HL-60 (cell line): ENCODE results near the gene SIPA1.

Source experiments
- GABPA ChIP-seq: IDR thresholded peaks from 2 replicates; pipeline ENCODE4 v1.6.1; 2012; ENCODE audit warnings: low read depth
- POLR2AphosphoS5 ChIP-seq: IDR thresholded peaks from 2 replicates; pipeline ENCODE4 v1.6.1; 2012; ENCODE audit warnings: low read depth
- SPI1 ChIP-seq: IDR thresholded peaks from 2 replicates; pipeline ENCODE4 v1.6.1; 2012; ENCODE audit warnings: low read depth, mild to moderate bottlenecking, borderline replicate concordance
- TF ChIP-seq, protein P1 (sequence below): IDR thresholded peaks from one replicate; pipeline ENCODE4 v1.5.1; 2011; ENCODE audit warnings: low read length, control low read depth, inconsistent platforms; ENCODE audit not compliant: insufficient read depth

DNA sequence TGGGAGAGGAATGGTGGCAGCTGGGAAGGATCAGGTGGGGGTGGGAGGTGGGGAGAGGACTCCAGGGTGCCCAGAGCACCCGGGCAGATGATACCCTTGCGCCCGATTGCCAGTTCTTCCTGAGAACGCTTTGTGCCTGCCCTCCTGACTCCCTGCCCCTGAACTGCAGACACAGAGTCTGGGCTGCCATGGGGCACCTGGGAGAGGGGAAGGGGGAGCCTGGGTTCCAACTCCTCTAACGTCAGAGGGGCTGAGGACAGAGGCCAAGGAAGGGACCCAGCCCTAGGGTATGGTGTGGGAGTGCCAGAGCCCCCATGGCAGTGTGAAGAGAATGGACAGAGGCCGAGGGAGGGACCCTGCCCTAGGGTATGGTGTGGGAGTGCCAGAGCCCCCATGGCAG, 41.4 kb upstream of the SIPA1 start:
- TF ChIP-seq, protein P1, sequence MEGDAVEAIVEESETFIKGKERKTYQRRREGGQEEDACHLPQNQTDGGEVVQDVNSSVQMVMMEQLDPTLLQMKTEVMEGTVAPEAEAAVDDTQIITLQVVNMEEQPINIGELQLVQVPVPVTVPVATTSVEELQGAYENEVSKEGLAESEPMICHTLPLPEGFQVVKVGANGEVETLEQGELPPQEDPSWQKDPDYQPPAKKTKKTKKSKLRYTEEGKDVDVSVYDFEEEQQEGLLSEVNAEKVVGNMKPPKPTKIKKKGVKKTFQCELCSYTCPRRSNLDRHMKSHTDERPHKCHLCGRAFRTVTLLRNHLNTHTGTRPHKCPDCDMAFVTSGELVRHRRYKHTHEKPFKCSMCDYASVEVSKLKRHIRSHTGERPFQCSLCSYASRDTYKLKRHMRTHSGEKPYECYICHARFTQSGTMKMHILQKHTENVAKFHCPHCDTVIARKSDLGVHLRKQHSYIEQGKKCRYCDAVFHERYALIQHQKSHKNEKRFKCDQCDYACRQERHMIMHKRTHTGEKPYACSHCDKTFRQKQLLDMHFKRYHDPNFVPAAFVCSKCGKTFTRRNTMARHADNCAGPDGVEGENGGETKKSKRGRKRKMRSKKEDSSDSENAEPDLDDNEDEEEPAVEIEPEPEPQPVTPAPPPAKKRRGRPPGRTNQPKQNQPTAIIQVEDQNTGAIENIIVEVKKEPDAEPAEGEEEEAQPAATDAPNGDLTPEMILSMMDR, result no peak
- TF ChIP-seq POLR2AphosphoS5 (peak; percentile 3; the same call in 1 of the 2 replicates), SPI1 (no peak), GABPA (no peak)
